Measurements from ENCODE around the gene EIPR1.

The EIPR1 gene

GRCh38 chr2:3179208-3179607 lies 198.4 kb downstream of the EIPR1 start:
- H2BK120ac ChIP-seq (ENCODE audit: insufficient read depth, low read length, poor library complexity): no peak overlapping the region
- no peak overlapping the region for H4K12ac ChIP-seq (ENCODE audit: low read depth, low read length)
- no peak overlapping the region for H2AK5ac ChIP-seq (ENCODE audit: low read length)
- no peak overlapping the region for H3K23ac ChIP-seq (ENCODE audit: low read length)
- no peak overlapping the region for H2AFZ ChIP-seq (ENCODE audit: insufficient read depth, low read length, poor library complexity)
- H3K14ac ChIP-seq (ENCODE audit: low read length): no peak overlapping the region
- no peak overlapping the region for H3K9ac ChIP-seq (ENCODE audit: low read length)
- H2BK5ac ChIP-seq (ENCODE audit: low read depth, low read length, poor library complexity): no peak overlapping the region
- no peaks in the 10 kb centered on the region for H3K79me1 ChIP-seq (ENCODE audit: low read length)
- H3K4ac ChIP-seq (ENCODE audit: low read depth, low read length): no peak overlapping the region
- peaks cover 0 to under 1% of the 10 kb centered on the region in 2 experiments for H3K36me3 ChIP-seq (ENCODE audit: control insufficient read depth in 1 of 2, insufficient read depth in 2 of 2, low read length in 2 of 2)
- no peaks in the 10 kb centered on the region for H3K79me2 ChIP-seq (ENCODE audit: control insufficient read depth, insufficient read depth, low read length, poor library complexity)
- no peaks in the 10 kb centered on the region for H3K4me1 ChIP-seq (ENCODE audit: control insufficient read depth in 1 of 2, insufficient read depth in 2 of 2, low read length in 2 of 2)
- no peaks in the 10 kb centered on the region for H3K27me3 ChIP-seq (ENCODE audit: insufficient read depth, low read length)
- no peak overlapping the region for H4K91ac ChIP-seq (ENCODE audit: low read depth, low read length)
- peaks cover 11% of the 10 kb centered on the region for H3K9me3 ChIP-seq (ENCODE audit: insufficient read depth, low read depth, low read length)
- H3K27ac ChIP-seq (ENCODE audit: low read depth, low read length): no peak overlapping the region
- H3K4me3 ChIP-seq (ENCODE audit: low read depth, low read length): no peak overlapping the region
- H2BK12ac ChIP-seq (ENCODE audit: low read length): no peak overlapping the region
- DNase-seq: no peak
- no peak overlapping the region for H3K4me2 ChIP-seq (ENCODE audit: low read length)
- H4K8ac ChIP-seq (ENCODE audit: low read depth, low read length): no peak overlapping the region
- no CpG with 5 or more reads among the region's 17 CpGs for WGBS (ENCODE audit: extremely low coverage, insufficient coverage, insufficient read length)
- H3K18ac ChIP-seq (ENCODE audit: low read length): no peak overlapping the region

- Histone ChIP-seq H2AFZ (ENCODE audit: insufficient read depth, low read length, poor library complexity) (no peak overlapping the region), H3K4ac (ENCODE audit: low read depth, low read length) (no peak overlapping the region), H3K36me3 (ENCODE audit: control insufficient read depth in 1 of 2, insufficient read depth in 2 of 2, low read length in 2 of 2) (no peaks in the 10 kb centered on the region), H2BK120ac (ENCODE audit: insufficient read depth, low read length, poor library complexity) (no peak overlapping the region), H4K91ac (ENCODE audit: low read depth, low read length) (no peak overlapping the region), H3K4me2 (ENCODE audit: low read length) (no peak overlapping the region), H3K14ac (ENCODE audit: low read length) (no peak overlapping the region), H3K4me3 (ENCODE audit: low read depth, low read length) (no peak overlapping the region), H3K18ac (ENCODE audit: low read length) (no peak overlapping the region), H2AK5ac (ENCODE audit: low read length) (no peak overlapping the region), H3K9ac (ENCODE audit: low read length) (no peak overlapping the region), H4K8ac (ENCODE audit: low read depth, low read length) (no peak overlapping the region), H3K9me3 (ENCODE audit: insufficient read depth, low read depth, low read length) (peaks cover 11% of the 10 kb centered on the region), H3K23ac (ENCODE audit: low read length) (no peak overlapping the region), H3K27ac (ENCODE audit: low read depth, low read length) (no peak overlapping the region), H3K79me2 (ENCODE audit: control insufficient read depth, insufficient read depth, low read length, poor library complexity) (no peaks in the 10 kb centered on the region), H2BK12ac (ENCODE audit: low read length) (no peak overlapping the region), H3K4me1 (ENCODE audit: control insufficient read depth in 1 of 2, insufficient read depth in 2 of 2, low read length in 2 of 2) (no peaks in the 10 kb centered on the region), H2BK5ac (ENCODE audit: low read depth, low read length, poor library complexity) (no peak overlapping the region), H3K27me3 (ENCODE audit: insufficient read depth, low read length) (no peaks in the 10 kb centered on the region), H4K12ac (ENCODE audit: low read depth, low read length) (no peak overlapping the region), H3K79me1 (ENCODE audit: low read length) (no peaks in the 10 kb centered on the region)
- DNase-seq: no peak
- no CpG with 5 or more reads among the region's 7 CpGs for WGBS (ENCODE audit: extremely low coverage, insufficient coverage, insufficient read length)
Observed at GRCh38 chr2:3178578-3179031, 199.0 kb downstream of the EIPR1 start.

DNA sequence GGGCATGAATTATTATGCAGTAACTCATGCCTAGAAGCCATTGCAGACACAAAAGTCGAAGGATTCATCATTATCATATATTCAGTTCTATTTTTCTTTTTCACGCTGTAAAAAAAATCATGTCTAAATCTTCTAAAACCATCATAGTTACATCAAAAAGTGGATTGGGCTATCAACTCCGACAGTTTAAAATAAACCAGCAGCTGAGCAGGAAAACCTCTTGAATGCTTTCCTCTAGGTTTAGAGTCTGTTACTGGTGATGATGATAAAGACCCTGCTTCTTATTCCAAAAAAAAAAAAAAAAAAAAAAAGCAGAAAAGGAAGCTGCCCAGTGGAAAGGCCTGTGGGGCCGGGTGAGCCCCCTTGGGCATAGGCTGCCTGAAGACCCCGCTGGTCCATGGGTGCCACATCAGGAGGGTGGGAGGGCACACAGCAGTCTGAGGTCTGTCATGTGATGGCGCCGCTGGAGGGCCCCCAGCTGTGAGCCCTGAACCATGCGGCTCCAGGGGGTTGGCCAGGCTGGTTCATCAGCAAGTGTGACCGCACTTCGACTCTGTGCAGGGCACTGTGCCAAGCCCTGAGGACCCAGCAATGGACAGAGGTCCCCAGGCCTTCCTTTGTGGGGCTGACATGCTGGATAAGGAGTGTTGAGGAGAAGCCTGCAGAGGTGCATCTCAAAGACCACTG lies 199.6 kb downstream of the EIPR1 start:
- Histone ChIP-seq H2BK12ac (ENCODE audit: low read length) (no peak overlapping the region), H3K4ac (ENCODE audit: low read depth, low read length) (no peak overlapping the region), H3K27ac (ENCODE audit: low read depth, low read length) (no peak overlapping the region), H3K79me2 (ENCODE audit: control insufficient read depth, insufficient read depth, low read length, poor library complexity) (no peaks in the 10 kb centered on the region), H2BK5ac (ENCODE audit: low read depth, low read length, poor library complexity) (no peak overlapping the region), H2AK5ac (ENCODE audit: low read length) (no peak overlapping the region), H2AFZ (ENCODE audit: insufficient read depth, low read length, poor library complexity) (no peak overlapping the region), H4K91ac (ENCODE audit: low read depth, low read length) (no peak overlapping the region), H3K27me3 (ENCODE audit: insufficient read depth, low read length) (no peaks in the 10 kb centered on the region), H3K36me3 (ENCODE audit: control insufficient read depth in 1 of 2, insufficient read depth in 2 of 2, low read length in 2 of 2) (peaks cover 0 to under 1% of the 10 kb centered on the region in 2 experiments), H3K23ac (ENCODE audit: low read length) (no peak overlapping the region), H3K79me1 (ENCODE audit: low read length) (no peaks in the 10 kb centered on the region), H4K12ac (ENCODE audit: low read depth, low read length) (no peak overlapping the region), H3K9ac (ENCODE audit: low read length) (no peak overlapping the region), H3K18ac (ENCODE audit: low read length) (no peak overlapping the region), H3K9me3 (ENCODE audit: insufficient read depth, low read depth, low read length) (peaks cover 11% of the 10 kb centered on the region), H3K14ac (ENCODE audit: low read length) (no peak overlapping the region), H2BK120ac (ENCODE audit: insufficient read depth, low read length, poor library complexity) (no peak overlapping the region), H3K4me3 (ENCODE audit: low read depth, low read length) (no peak overlapping the region), H3K4me2 (ENCODE audit: low read length) (no peak overlapping the region), H3K4me1 (ENCODE audit: control insufficient read depth in 1 of 2, insufficient read depth in 2 of 2, low read length in 2 of 2) (no peaks in the 10 kb centered on the region), H4K8ac (ENCODE audit: low read depth, low read length) (no peak overlapping the region)
- DNase-seq: no peak
- no CpG with 5 or more reads among the region's 10 CpGs for WGBS (ENCODE audit: extremely low coverage, insufficient coverage, insufficient read length)

- WGBS (ENCODE audit: extremely low coverage, insufficient coverage, insufficient read length): no CpG with 5 or more reads among the region's 25 CpGs
- Histone ChIP-seq H4K91ac (ENCODE audit: low read depth, low read length) (no peak overlapping the region), H3K4me2 (ENCODE audit: low read length) (no peak overlapping the region), H2AFZ (ENCODE audit: insufficient read depth, low read length, poor library complexity) (no peak overlapping the region), H2AK5ac (ENCODE audit: low read length) (no peak overlapping the region), H3K18ac (ENCODE audit: low read length) (no peak overlapping the region), H2BK12ac (ENCODE audit: low read length) (no peak overlapping the region), H4K8ac (ENCODE audit: low read depth, low read length) (no peak overlapping the region), H3K36me3 (ENCODE audit: control insufficient read depth in 1 of 2, insufficient read depth in 2 of 2, low read length in 2 of 2) (peaks cover 0 to 2% of the 10 kb centered on the region in 2 experiments), H3K4ac (ENCODE audit: low read depth, low read length) (no peak overlapping the region), H3K4me3 (ENCODE audit: low read depth, low read length) (no peak overlapping the region), H3K79me2 (ENCODE audit: control insufficient read depth, insufficient read depth, low read length, poor library complexity) (no peaks in the 10 kb centered on the region), H2BK120ac (ENCODE audit: insufficient read depth, low read length, poor library complexity) (no peak overlapping the region), H3K27me3 (ENCODE audit: insufficient read depth, low read length) (no peaks in the 10 kb centered on the region), H3K79me1 (ENCODE audit: low read length) (no peaks in the 10 kb centered on the region), H3K23ac (ENCODE audit: low read length) (no peak overlapping the region), H3K9ac (ENCODE audit: low read length) (no peak overlapping the region), H2BK5ac (ENCODE audit: low read depth, low read length, poor library complexity) (no peak overlapping the region), H4K12ac (ENCODE audit: low read depth, low read length) (no peak overlapping the region), H3K9me3 (ENCODE audit: insufficient read depth, low read depth, low read length) (peaks cover 12% of the 10 kb centered on the region), H3K4me1 (ENCODE audit: control insufficient read depth in 1 of 2, insufficient read depth in 2 of 2, low read length in 2 of 2) (no peaks in the 10 kb centered on the region), H3K14ac (ENCODE audit: low read length) (no peak overlapping the region), H3K27ac (ENCODE audit: low read depth, low read length) (no peak overlapping the region)
- no peak for DNase-seq
Observed at GRCh38 chr2:3176869-3177255, 200.8 kb downstream of the EIPR1 start.
